Upper lobe of right lung (tissue), 1 donor: ENCODE data around the gene SAXO1. TPM values are rescaled to one million over a fixed set of nuclear protein-coding genes. Genes with fewer than 3 reads are reported as not detected.
"Not testable (repeated sequence)": the region's sequence is repeated elsewhere in the genome, so short reads cannot be mapped to it uniquely, and the experiment has no call there.

ENCODE experiments used
- ATAC-seq: fragments of 200-7000 bp; cut with Tn5 transposase; one replicate; pipeline ENCODE4 v1.9.1; 2020; ENCODE audit warnings: mild to moderate bottlenecking, moderate library complexity
- DNase-seq: peaks from one replicate; pipeline ENCODE4 v3.0.0-alpha.2; 2020
- H3K27ac ChIP-seq: fragments of 200-600 bp; one replicate; pipeline ENCODE4 v1.8.0; 2022
- H3K27me3 ChIP-seq: fragments of 200-600 bp; one replicate; pipeline ENCODE4 v1.8.0; 2022; ENCODE audit warnings: mild to moderate bottlenecking
- H3K36me3 ChIP-seq: fragments of 200-600 bp; one replicate; pipeline ENCODE4 v1.8.0; 2022
- H3K4me1 ChIP-seq: fragments of 200-600 bp; one replicate; pipeline ENCODE4 v1.8.0; 2022
- H3K4me3 ChIP-seq: fragments of 200-600 bp; one replicate; pipeline ENCODE4 v1.8.0; 2022; ENCODE audit warnings: mild to moderate bottlenecking
- H3K9me3 ChIP-seq: fragments of 200-600 bp; one replicate; pipeline ENCODE4 v1.8.0; 2022
- CTCF ChIP-seq: fragments of 200-600 bp; IDR thresholded peaks from one replicate; pipeline ENCODE4 v1.8.0; 2022; ENCODE audit warnings: antibody characterized with exemption
- intact Hi-C: fragments of 100-400 bp; cut with DNase I; formaldehyde crosslinking; loops from one replicate; pipeline ENCODE4 v1.11.0; 2022
- total RNA-seq: library from RNA; stranded (reverse); fragmentation: NEBNext Ultra II Directional; extraction: Animal tissue kit (Norgen Biotek cat#: 25700); gene quantifications from one replicate; pipeline ENCODE4 v1.2.1, GENCODE V29; 2021
- donor health status: DM: no; HTN: yes; CAD: no; lungs with severe emphysema.

SAXO1 gene
- total RNA-seq, 1 donor from 2014 or later, result 0.12 TPM

DNA sequence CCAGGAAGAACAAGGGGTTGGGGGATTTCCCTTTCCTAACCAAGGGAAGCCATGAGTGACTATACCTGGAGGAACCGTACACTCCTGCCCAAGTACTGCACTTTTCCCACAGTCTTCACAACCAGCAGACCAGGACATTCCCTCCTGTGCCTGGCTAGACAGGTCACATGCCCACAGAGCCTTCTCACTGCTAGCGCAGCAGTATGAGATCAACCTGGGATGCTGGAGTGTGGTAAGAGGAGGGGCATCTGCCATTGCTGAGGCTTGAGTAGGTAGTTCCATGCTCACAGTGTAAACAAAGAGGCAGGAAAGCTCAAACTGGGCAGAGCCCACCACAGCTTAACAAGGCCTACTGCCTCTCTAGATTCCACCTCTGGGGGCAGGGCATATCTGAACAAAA lies 35.9 kb downstream of the SAXO1 start:
- Histone ChIP-seq H3K4me1 (no peaks in the 10 kb centered on the region), H3K27me3 (no peaks in the 10 kb centered on the region), H3K4me3 (no peak overlapping the region), H3K36me3 (no peaks in the 10 kb centered on the region), H3K9me3 (no peaks in the 10 kb centered on the region), H3K27ac (no peak overlapping the region)
- no peak for ATAC-seq
- DNase-seq, result no peak
- intact Hi-C loops, result no loop called here
- no peak for TF ChIP-seq CTCF

- H3K4me1 ChIP-seq, result no peaks in the 10 kb centered on the region
- H3K9me3 ChIP-seq, result no peaks in the 10 kb centered on the region
- no peaks in the 10 kb centered on the region for H3K36me3 ChIP-seq
- no peak overlapping the region for H3K4me3 ChIP-seq
- DNase-seq, result no peak
- no peak for TF ChIP-seq CTCF
- no peak overlapping the region for H3K27ac ChIP-seq
- no peaks in the 10 kb centered on the region for H3K27me3 ChIP-seq
- ATAC-seq, result no peak
- intact Hi-C loops, result no loop called here
Observed at GRCh38 chr9:18996211-18996610, 36.8 kb downstream of the SAXO1 start.

GRCh38 chr9:18994263-18994916 lies 38.6 kb downstream of the SAXO1 start:
- no peaks in the 10 kb centered on the region for H3K27me3 ChIP-seq
- no peak overlapping the region for H3K4me3 ChIP-seq
- H3K27ac ChIP-seq, result no peak overlapping the region
- H3K36me3 ChIP-seq, result no peaks in the 10 kb centered on the region
- DNase-seq (no peak), ATAC-seq (no peak)
- H3K9me3 ChIP-seq, result no peaks in the 10 kb centered on the region
- no peak for TF ChIP-seq CTCF
- no peaks in the 10 kb centered on the region for H3K4me1 ChIP-seq
- intact Hi-C loops, result no loop called here

DNA sequence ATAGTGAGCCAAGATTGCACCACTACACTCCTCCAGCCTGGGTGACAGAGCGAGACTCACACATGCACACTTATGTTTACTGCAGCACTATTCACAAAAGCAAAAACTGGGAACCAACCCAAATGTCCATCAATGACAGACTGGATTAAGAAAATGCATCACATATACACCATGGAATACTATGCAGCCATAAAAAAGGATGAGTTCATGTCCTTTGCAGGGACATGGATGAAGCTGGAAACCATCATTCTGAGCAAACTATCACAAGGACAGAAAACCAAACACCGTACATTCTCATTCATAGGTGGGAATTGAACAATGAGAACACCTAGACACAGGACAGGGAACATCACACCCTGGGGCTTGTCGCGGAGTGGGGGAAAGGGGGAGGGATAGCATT lies 41.8 kb downstream of the SAXO1 start:
- H3K9me3 ChIP-seq, DNase-seq, H3K27ac ChIP-seq, H3K27me3 ChIP-seq, H3K36me3 ChIP-seq, ATAC-seq, intact Hi-C loops, H3K4me3 ChIP-seq, H3K4me1 ChIP-seq: not testable (repeated sequence)

- no peak for ATAC-seq
- H3K4me3 ChIP-seq, result no peak overlapping the region
- no peaks in the 10 kb centered on the region for H3K27me3 ChIP-seq
- DNase-seq, result no peak
- no peak overlapping the region for H3K27ac ChIP-seq
- TF ChIP-seq CTCF, result no peak
- intact Hi-C loops, result no loop called here
- H3K36me3 ChIP-seq, result no peaks in the 10 kb centered on the region
- H3K4me1 ChIP-seq, result peaks cover 4% of the 10 kb centered on the region
- H3K9me3 ChIP-seq, result no peaks in the 10 kb centered on the region
Observed at GRCh38 chr9:18990494-18990893, 42.5 kb downstream of the SAXO1 start.

DNA sequence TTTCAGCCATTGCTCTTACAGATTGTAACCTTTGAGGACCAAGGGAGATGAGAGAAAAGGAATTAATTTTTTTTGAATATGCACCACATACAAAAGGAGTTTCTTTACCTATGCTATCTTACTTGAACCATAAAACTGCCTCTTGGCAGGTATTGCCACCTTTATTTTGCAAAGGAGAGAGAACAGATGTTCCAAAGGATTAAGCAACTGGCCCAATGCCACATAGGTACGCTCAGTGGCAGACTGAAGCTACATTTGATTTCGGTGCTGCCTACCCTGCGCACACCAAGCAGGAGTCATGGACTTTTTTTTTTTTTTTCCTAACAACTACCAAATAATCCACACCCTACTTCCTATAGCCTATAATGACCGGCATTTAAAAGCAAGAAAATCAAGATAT lies 43.1 kb downstream of the SAXO1 start:
- TF ChIP-seq CTCF, result no peak
- no peak overlapping the region for H3K27ac ChIP-seq
- DNase-seq, result no peak
- no peak for ATAC-seq
- H3K9me3 ChIP-seq, result no peaks in the 10 kb centered on the region
- no peaks in the 10 kb centered on the region for H3K36me3 ChIP-seq
- peaks cover 7% of the 10 kb centered on the region for H3K4me1 ChIP-seq
- H3K4me3 ChIP-seq, result no peak overlapping the region
- intact Hi-C loops, result no loop called here
- no peaks in the 10 kb centered on the region for H3K27me3 ChIP-seq
